Upper lobe of right lung (tissue), 1 donor: ENCODE measurements around the gene CNPY1. TPM values are rescaled to one million over a fixed set of nuclear protein-coding genes. Genes with fewer than 3 reads are reported as not detected.

Experiments used
- ATAC-seq: fragments of 200-7000 bp; cut with Tn5 transposase; one replicate; pipeline ENCODE4 v1.9.1; 2020; ENCODE audit warnings: mild to moderate bottlenecking, moderate library complexity
- DNase-seq: peaks from one replicate; pipeline ENCODE4 v3.0.0-alpha.2; 2020
- H3K27ac ChIP-seq: fragments of 200-600 bp; one replicate; pipeline ENCODE4 v1.8.0; 2022
- H3K27me3 ChIP-seq: fragments of 200-600 bp; one replicate; pipeline ENCODE4 v1.8.0; 2022; ENCODE audit warnings: mild to moderate bottlenecking
- H3K36me3 ChIP-seq: fragments of 200-600 bp; one replicate; pipeline ENCODE4 v1.8.0; 2022
- H3K4me1 ChIP-seq: fragments of 200-600 bp; one replicate; pipeline ENCODE4 v1.8.0; 2022
- H3K4me3 ChIP-seq: fragments of 200-600 bp; one replicate; pipeline ENCODE4 v1.8.0; 2022; ENCODE audit warnings: mild to moderate bottlenecking
- H3K9me3 ChIP-seq: fragments of 200-600 bp; one replicate; pipeline ENCODE4 v1.8.0; 2022
- intact Hi-C: fragments of 100-400 bp; cut with DNase I; formaldehyde crosslinking; loops from one replicate; pipeline ENCODE4 v1.11.0; 2022
- total RNA-seq: library from RNA; stranded (reverse); fragmentation: NEBNext Ultra II Directional; extraction: Animal tissue kit (Norgen Biotek cat#: 25700); gene quantifications from one replicate; pipeline ENCODE4 v1.2.1, GENCODE V29; 2021
- TF ChIP-seq, protein P1 (sequence below): fragments of 200-600 bp; IDR thresholded peaks from one replicate; pipeline ENCODE4 v1.8.0; 2022; ENCODE audit warnings: antibody characterized with exemption
- donor health status: DM: no; HTN: yes; CAD: no; lungs with severe emphysema.

Gene CNPY1
- total RNA-seq, 1 donor from 2014 or later: not detected

DNA sequence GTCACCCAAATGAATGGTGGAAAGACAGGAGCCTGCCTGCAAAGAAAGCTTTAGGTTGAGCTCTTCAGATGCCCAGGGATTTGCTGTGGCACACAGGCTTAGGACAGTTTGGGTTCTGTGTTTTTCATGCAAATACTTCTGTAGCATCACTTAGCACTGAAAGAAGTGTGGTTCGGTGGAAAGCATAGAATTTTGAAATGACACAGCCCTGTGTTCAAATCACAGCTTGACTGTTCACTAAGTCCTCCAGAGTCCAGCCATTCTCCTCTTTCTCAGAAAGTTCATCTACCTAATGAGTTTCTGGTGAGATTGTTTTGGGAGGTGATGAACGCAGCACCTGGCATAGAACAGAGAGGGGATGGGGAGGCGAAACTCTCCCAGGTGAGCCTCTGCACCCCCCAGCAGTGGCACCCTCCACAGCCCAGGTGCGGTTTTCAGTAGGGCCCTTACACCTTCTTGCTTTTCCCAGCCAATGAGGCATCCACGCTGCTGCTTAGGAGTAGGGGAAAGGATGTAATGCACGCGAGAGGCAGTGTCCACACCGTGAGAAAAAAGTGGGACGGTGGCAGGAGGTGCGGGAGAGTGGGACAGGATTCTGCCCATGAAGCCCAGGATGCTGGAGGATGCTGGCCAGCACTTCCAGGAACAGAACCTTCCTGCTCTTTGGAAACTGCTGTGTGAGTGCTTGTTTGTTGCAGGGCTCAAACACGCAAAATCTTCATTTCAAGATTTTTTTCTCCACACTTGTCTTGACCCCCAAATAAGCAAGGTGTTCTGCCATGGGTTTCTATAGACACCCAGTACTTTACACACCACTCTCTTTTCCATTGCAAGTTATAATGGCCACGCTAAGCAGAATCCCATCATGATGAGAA, 76.8 kb downstream of the CNPY1 start:
- ATAC-seq: no peak
- TF ChIP-seq, protein P1, sequence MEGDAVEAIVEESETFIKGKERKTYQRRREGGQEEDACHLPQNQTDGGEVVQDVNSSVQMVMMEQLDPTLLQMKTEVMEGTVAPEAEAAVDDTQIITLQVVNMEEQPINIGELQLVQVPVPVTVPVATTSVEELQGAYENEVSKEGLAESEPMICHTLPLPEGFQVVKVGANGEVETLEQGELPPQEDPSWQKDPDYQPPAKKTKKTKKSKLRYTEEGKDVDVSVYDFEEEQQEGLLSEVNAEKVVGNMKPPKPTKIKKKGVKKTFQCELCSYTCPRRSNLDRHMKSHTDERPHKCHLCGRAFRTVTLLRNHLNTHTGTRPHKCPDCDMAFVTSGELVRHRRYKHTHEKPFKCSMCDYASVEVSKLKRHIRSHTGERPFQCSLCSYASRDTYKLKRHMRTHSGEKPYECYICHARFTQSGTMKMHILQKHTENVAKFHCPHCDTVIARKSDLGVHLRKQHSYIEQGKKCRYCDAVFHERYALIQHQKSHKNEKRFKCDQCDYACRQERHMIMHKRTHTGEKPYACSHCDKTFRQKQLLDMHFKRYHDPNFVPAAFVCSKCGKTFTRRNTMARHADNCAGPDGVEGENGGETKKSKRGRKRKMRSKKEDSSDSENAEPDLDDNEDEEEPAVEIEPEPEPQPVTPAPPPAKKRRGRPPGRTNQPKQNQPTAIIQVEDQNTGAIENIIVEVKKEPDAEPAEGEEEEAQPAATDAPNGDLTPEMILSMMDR: no peak
- DNase-seq: no peak
- intact Hi-C loops: no loop called here
- no peaks in the 10 kb centered on the region for H3K9me3 ChIP-seq
- H3K27ac ChIP-seq: no peak overlapping the region
- peaks cover 19% of the 10 kb centered on the region for H3K4me1 ChIP-seq
- H3K27me3 ChIP-seq: peaks cover 97% of the 10 kb centered on the region
- no peak overlapping the region for H3K4me3 ChIP-seq
- H3K36me3 ChIP-seq: no peaks in the 10 kb centered on the region

GRCh38 chr7:155468785-155469148, 77.6 kb downstream of the CNPY1 start:
- Histone ChIP-seq H3K36me3 (no peaks in the 10 kb centered on the region), H3K4me1 (peaks cover 19% of the 10 kb centered on the region), H3K27ac (no peak overlapping the region), H3K27me3 (peaks cover 97% of the 10 kb centered on the region), H3K9me3 (no peaks in the 10 kb centered on the region), H3K4me3 (no peak overlapping the region)
- DNase-seq (no peak), ATAC-seq (no peak)
- TF ChIP-seq, protein P1: no peak
- intact Hi-C loops: no loop called here

- DNase-seq (no peak), ATAC-seq (no peak)
- intact Hi-C loops: no loop called here
- Histone ChIP-seq H3K36me3 (no peaks in the 10 kb centered on the region), H3K4me3 (no peak overlapping the region), H3K27me3 (peaks cover 97% of the 10 kb centered on the region), H3K27ac (no peak overlapping the region), H3K4me1 (peaks cover 19% of the 10 kb centered on the region), H3K9me3 (no peaks in the 10 kb centered on the region)
- TF ChIP-seq, protein P1: no peak
Measured at GRCh38 chr7:155467846-155468784, 78.2 kb downstream of the CNPY1 start.

- H3K36me3 ChIP-seq: no peaks in the 10 kb centered on the region
- no peak overlapping the region for H3K27ac ChIP-seq
- H3K27me3 ChIP-seq: peaks cover 100% of the 10 kb centered on the region
- DNase-seq (no peak), ATAC-seq (no peak)
- no peak overlapping the region for H3K4me3 ChIP-seq
- intact Hi-C loops: no loop called here
- H3K4me1 ChIP-seq: peaks cover 19% of the 10 kb centered on the region
- H3K9me3 ChIP-seq: no peaks in the 10 kb centered on the region
- TF ChIP-seq, protein P1: no peak
Measured at GRCh38 chr7:155466814-155467733, 79.3 kb downstream of the CNPY1 start.
